GM12864 (cell line): ENCODE data around the gene TMEM50A.
"Not testable (repeated sequence)": the region's sequence is repeated elsewhere in the genome, so short reads cannot be mapped to it uniquely, and the experiment has no call there.

ENCODE experiments used
- DNase-seq: peaks from one replicate; pipeline ENCODE4 v3.0.0-alpha.2; 2011; ENCODE audit warnings: low read depth
- H3K4me3 ChIP-seq: 2 replicates; pipeline ENCODE4 v1.5.1; 2011; ENCODE audit warnings: mild to moderate bottlenecking, low read depth, low read length, control low read depth
- CTCF ChIP-seq: IDR thresholded peaks from 2 replicates; pipeline ENCODE4 v1.5.1; 2011; ENCODE audit warnings: low read depth, mild to moderate bottlenecking, moderate library complexity, low read length, control low read depth, inconsistent platforms; ENCODE audit errors: missing control alignments

TMEM50A gene

GRCh38 chr1:25327864-25328790, 10.0 kb upstream of the TMEM50A start:
- not testable (repeated sequence) for DNase-seq, H3K4me3 ChIP-seq

- H3K4me3 ChIP-seq, DNase-seq: not testable (repeated sequence)
Observed at GRCh38 chr1:25328791-25329185, 9.3 kb upstream of the TMEM50A start.

GRCh38 chr1:25329336-25329735, 8.8 kb upstream of the TMEM50A start:
- not testable (repeated sequence) for DNase-seq, H3K4me3 ChIP-seq

- not testable (repeated sequence) for H3K4me3 ChIP-seq, DNase-seq
Observed at GRCh38 chr1:25329950-25330349, 8.2 kb upstream of the TMEM50A start.

GRCh38 chr1:25336922-25337354, 1.2 kb upstream of the TMEM50A start:
- H3K4me3 ChIP-seq, result peak overlapping the region; percentile 56

GRCh38 chr1:25337483-25338187, 499 bp upstream of the TMEM50A start:
- DNase-seq, result not testable (repeated sequence)
- H3K4me3 ChIP-seq, result peak overlapping the region; percentile 87

More at GRCh38 chr1:25336922-25337354, 1.2 kb upstream of the TMEM50A start:
- DNase-seq, result not testable (repeated sequence)

GRCh38 chr1:25338986-25339385, 852 bp downstream of the TMEM50A start:
- peak overlapping the region; percentile 87 for H3K4me3 ChIP-seq
- no peak for TF ChIP-seq CTCF
- no peak for DNase-seq

- no peak for DNase-seq
- TF ChIP-seq CTCF, result no peak
- H3K4me3 ChIP-seq, result no peak overlapping the region
Observed at GRCh38 chr1:25341746-25342145, 3.6 kb downstream of the TMEM50A start.

- no peak overlapping the region for H3K4me3 ChIP-seq
- no peak for TF ChIP-seq CTCF
- DNase-seq, result no peak
Observed at GRCh38 chr1:25342846-25343245, 4.7 kb downstream of the TMEM50A start.

- DNase-seq, result no peak
- H3K4me3 ChIP-seq, result no peak overlapping the region
- no peak for TF ChIP-seq CTCF
Observed at GRCh38 chr1:25343872-25344271, 5.7 kb downstream of the TMEM50A start.
